C4-2B (cell line): ENCODE results near the gene STAT5A.

Experiments
- CTCF ChIP-seq: fragments of 450-650 bp; conservative IDR thresholded peaks from 2 replicates; pipeline ENCODE4 v1.5.1; 2017; ENCODE audit warnings: mild to moderate bottlenecking
- ZFX ChIP-seq: fragments of 450-650 bp; IDR thresholded peaks from 2 replicates; pipeline ENCODE4 v1.6.1; 2017

GRCh38 chr17:42271006-42271778, 17.1 kb upstream of the STAT5A start:
- TF ChIP-seq CTCF (no peak), ZFX (no peak)
